Stimulated activated CD8-positive, alpha-beta memory T cell treated with anti-CD3 and anti-CD28 coated beads, Interleukin-15, amount 100 ng/mL, for 4 hours (primary cell): ENCODE data around the gene ATP13A2.
"Not testable (repeated sequence)": the region's sequence is repeated elsewhere in the genome, so short reads cannot be mapped to it uniquely, and the experiment has no call there.

Experiments used
- DNase-seq, 2 donors: peaks; one replicate each; pipeline ENCODE4 v3.0.0-alpha.2; 2020; ENCODE audit warnings: low read depth in 2 of 2

The ATP13A2 gene

GRCh38 chr1:16957731-16958130 lies 54.0 kb downstream of the ATP13A2 start:
- no peak for DNase-seq

GRCh38 chr1:16956775-16957174 lies 55.0 kb downstream of the ATP13A2 start:
- no peak for DNase-seq

- no peak for DNase-seq
These were observed 56.5 kb downstream of the ATP13A2 start for GRCh38 chr1:16955186-16955585.

- DNase-seq: no peak
These were observed 57.1 kb downstream of the ATP13A2 start for GRCh38 chr1:16954579-16954978.

GRCh38 chr1:16952376-16952775 lies 59.4 kb downstream of the ATP13A2 start:
- not testable (repeated sequence) for DNase-seq

GRCh38 chr1:16949026-16949425 lies 62.7 kb downstream of the ATP13A2 start:
- not testable (repeated sequence) for DNase-seq

GRCh38 chr1:16948282-16948891 lies 63.3 kb downstream of the ATP13A2 start:
- not testable (repeated sequence) for DNase-seq

- DNase-seq: no peak
These were observed 65.1 kb downstream of the ATP13A2 start for GRCh38 chr1:16946646-16947045.

GRCh38 chr1:16946185-16946584 lies 65.5 kb downstream of the ATP13A2 start:
- DNase-seq: not testable (repeated sequence)

- DNase-seq: not testable (repeated sequence)
These were observed 66.2 kb downstream of the ATP13A2 start for GRCh38 chr1:16945512-16945911.

GRCh38 chr1:16944038-16944437 lies 67.7 kb downstream of the ATP13A2 start:
- no peak for DNase-seq

GRCh38 chr1:16939386-16940180 lies 72.1 kb downstream of the ATP13A2 start:
- not testable (repeated sequence) for DNase-seq

GRCh38 chr1:16938351-16939321 lies 73.1 kb downstream of the ATP13A2 start:
- no peak for DNase-seq

- DNase-seq: not testable (repeated sequence)
These were observed 75.1 kb downstream of the ATP13A2 start for GRCh38 chr1:16936580-16936979.
